Right atrium auricular region (tissue), 2 donors: ENCODE measurements around the gene CNTN4. TPM values are rescaled to one million over a fixed set of nuclear protein-coding genes. Genes with fewer than 3 reads are reported as not detected.

Source experiments
- DNase-seq: peaks from one replicate; pipeline ENCODE4 v3.0.0-alpha.2; 2019; ENCODE audit warnings: low spot score
- H3K27ac ChIP-seq, 2 donors: fragments of 200-600 bp; sonication (generic); 1 replicate in 1 of 2; 2 replicates in 1 of 2; pipeline ENCODE4 v1.5.1; 2016 to 2019
- H3K27me3 ChIP-seq, 2 donors: fragments of 200-600 bp; sonication (generic); one replicate each; pipeline versions ENCODE4 v1.5.1 to v1.6.0; 2017 to 2019
- H3K36me3 ChIP-seq: fragments of 200-600 bp; sonication (generic); one replicate; pipeline ENCODE4 v1.5.1; 2016
- H3K4me1 ChIP-seq, 2 donors: fragments of 200-600 bp; sonication (generic); one replicate each; pipeline versions ENCODE4 v1.5.1 to v1.6.0; 2017 to 2019
- H3K4me3 ChIP-seq, 2 donors: fragments of 200-600 bp; sonication (generic); 1 replicate in 1 of 2; 2 replicates in 1 of 2; pipeline ENCODE4 v1.5.1; 2017 to 2019; ENCODE audit warnings: mild to moderate bottlenecking in 1 of 2, moderate library complexity in 1 of 2
- H3K9me3 ChIP-seq, 2 donors: fragments of 200-600 bp; sonication (generic); one replicate each; pipeline ENCODE4 v1.5.1; 2019
- total RNA-seq, 2 donors: library from RNA; depleted of rRNA; stranded (reverse); fragments of >200 nt; gene quantifications; one replicate each; pipeline ENCODE4 v1.1.0, GENCODE V29; 2016
- TF ChIP-seq, protein P1 (sequence below), 2 donors: fragments of 200-600 bp; sonication (generic); IDR thresholded peaks; one replicate each; pipeline ENCODE4 v1.5.1; 2019; ENCODE audit warnings: antibody characterized with exemption in 2 of 2

Gene CNTN4
- total RNA-seq, 2 donors from 2014 or later: 5.3 to 5.7 TPM

DNA sequence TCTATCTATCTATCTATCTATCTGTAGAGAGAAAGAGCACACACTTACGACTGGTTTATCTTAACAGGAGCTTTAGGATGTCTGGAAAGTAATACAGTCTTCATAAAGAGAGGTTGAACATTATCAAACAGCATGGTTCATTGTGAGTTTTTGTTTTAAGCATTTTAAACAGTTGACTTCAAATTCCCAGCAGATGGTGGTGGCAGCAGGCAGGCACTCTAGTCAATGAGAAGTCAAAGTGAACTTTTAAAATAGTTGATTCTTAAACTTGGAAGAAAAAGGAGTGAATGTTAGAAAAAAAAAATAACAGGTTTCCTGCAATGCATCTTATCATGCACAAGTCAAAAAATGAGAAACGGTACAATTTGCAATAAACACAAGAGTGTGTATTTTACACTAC, 578.8 kb downstream of the CNTN4 start:
- DNase-seq: no peak
- no peaks in the 10 kb centered on the region for H3K4me1 ChIP-seq
- H3K9me3 ChIP-seq: no peaks in the 10 kb centered on the region
- H3K27ac ChIP-seq: no peak overlapping the region
- H3K4me3 ChIP-seq: no peak overlapping the region
- H3K36me3 ChIP-seq: no peaks in the 10 kb centered on the region
- H3K27me3 ChIP-seq: no peaks in the 10 kb centered on the region
- TF ChIP-seq, protein P1, sequence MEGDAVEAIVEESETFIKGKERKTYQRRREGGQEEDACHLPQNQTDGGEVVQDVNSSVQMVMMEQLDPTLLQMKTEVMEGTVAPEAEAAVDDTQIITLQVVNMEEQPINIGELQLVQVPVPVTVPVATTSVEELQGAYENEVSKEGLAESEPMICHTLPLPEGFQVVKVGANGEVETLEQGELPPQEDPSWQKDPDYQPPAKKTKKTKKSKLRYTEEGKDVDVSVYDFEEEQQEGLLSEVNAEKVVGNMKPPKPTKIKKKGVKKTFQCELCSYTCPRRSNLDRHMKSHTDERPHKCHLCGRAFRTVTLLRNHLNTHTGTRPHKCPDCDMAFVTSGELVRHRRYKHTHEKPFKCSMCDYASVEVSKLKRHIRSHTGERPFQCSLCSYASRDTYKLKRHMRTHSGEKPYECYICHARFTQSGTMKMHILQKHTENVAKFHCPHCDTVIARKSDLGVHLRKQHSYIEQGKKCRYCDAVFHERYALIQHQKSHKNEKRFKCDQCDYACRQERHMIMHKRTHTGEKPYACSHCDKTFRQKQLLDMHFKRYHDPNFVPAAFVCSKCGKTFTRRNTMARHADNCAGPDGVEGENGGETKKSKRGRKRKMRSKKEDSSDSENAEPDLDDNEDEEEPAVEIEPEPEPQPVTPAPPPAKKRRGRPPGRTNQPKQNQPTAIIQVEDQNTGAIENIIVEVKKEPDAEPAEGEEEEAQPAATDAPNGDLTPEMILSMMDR (IDR thresholded peaks at IDR 0.05): no peak

DNA sequence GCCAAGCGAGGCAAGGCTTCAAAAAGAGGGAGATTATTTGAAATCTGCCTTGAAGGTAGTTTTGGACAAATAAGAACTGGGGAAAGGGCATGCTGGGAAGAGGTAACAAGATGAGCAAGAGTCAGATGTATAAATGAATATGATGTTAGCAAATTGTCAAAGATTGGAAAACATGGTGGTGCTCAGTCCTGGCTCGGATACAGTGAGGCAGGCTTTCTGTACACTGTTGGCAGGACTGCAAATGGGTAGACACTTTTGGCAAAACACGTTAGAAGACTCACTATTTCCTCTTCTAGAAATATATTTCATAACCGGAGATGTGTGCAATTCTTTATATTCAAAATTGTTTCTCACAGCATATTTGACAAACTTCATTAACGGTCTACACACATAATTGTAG, 581.6 kb downstream of the CNTN4 start:
- no peaks in the 10 kb centered on the region for H3K36me3 ChIP-seq
- H3K27me3 ChIP-seq: no peaks in the 10 kb centered on the region
- no peak overlapping the region for H3K27ac ChIP-seq
- H3K9me3 ChIP-seq: no peaks in the 10 kb centered on the region
- H3K4me3 ChIP-seq: no peak overlapping the region
- TF ChIP-seq, protein P1 (IDR thresholded peaks at IDR 0.05): no peak
- no peaks in the 10 kb centered on the region for H3K4me1 ChIP-seq
- no peak for DNase-seq

DNA sequence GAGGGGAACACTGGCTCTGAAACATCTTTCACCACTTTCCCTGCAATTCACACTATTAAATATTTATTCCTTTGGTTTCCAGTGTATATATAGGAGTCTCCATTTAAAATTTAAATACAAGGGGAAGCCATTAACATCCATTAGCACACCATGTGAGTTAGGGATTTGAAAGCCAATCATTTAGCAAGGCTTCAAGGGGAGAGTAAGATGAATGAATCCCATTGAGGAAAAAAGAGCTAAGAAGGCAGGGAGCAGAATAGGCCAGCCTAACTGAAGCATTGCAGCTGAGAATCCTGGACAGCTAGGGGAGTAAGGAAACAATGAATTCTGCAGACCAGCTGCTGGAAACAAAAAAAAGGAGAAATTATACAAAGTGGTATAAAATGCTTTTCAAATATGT, 585.4 kb downstream of the CNTN4 start:
- H3K9me3 ChIP-seq: no peaks in the 10 kb centered on the region
- H3K4me1 ChIP-seq: no peaks in the 10 kb centered on the region
- H3K4me3 ChIP-seq: no peak overlapping the region
- DNase-seq: no peak
- H3K27ac ChIP-seq: no peak overlapping the region
- no peaks in the 10 kb centered on the region for H3K36me3 ChIP-seq
- H3K27me3 ChIP-seq: no peaks in the 10 kb centered on the region
- TF ChIP-seq, protein P1 (IDR thresholded peaks at IDR 0.05): no peak

DNA sequence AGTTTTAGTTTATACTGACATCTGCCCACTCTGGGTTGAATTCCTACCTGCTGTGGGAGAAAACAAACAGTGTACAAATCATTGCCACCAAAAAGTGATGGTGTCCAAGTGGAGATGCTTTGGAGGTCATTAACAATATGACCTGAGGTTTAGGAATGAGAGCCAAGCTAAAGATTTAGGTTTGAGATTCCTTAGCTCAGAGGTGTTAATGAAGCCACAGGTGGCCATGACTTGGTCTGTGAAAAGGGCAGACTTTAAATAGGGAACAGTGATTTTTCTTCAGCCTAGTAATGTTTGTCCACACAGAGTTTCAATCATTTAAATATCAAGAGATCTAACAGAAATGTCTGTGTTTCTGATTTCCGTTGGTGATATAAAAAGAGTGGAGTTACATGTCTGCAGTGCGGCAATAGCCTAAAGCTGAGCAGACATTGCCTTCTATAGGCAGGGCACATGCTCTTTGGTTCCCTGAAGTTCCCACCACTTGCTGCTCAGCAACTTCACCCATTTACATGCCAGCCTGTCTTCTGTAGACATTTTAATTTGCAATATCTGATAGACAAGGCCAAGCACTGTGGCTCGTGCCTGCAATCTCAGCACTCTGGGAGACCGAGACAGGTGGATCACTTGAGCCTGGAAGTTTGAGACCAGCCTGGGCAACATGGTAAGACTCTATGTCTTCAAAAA, 588.3 kb downstream of the CNTN4 start:
- H3K9me3 ChIP-seq: no peaks in the 10 kb centered on the region
- H3K4me1 ChIP-seq: no peaks in the 10 kb centered on the region
- TF ChIP-seq, protein P1 (IDR thresholded peaks at IDR 0.05): no peak
- H3K27ac ChIP-seq: no peak overlapping the region
- no peaks in the 10 kb centered on the region for H3K27me3 ChIP-seq
- no peak overlapping the region for H3K4me3 ChIP-seq
- H3K36me3 ChIP-seq: no peaks in the 10 kb centered on the region
- DNase-seq: no peak

DNA sequence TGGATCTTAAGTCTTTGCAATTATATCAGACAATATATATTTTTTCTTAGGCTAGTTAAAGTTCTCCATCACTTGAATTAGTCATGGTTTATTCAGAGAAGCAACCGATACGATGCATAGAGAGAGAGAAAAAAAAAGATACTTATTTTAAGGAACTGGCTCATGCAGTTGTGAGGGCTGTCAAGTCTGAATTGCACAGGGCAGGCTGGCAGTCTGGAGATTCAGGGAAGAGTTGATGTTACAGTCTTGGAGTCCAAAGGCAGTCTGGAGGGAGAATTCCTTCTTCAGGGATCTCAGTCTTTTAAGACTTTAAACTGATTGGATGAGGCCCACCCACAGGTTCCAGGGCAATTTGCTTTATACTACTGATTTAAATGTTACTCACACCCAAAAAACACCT, 598.9 kb downstream of the CNTN4 start:
- Histone ChIP-seq H3K4me1 (no peaks in the 10 kb centered on the region), H3K36me3 (no peaks in the 10 kb centered on the region), H3K9me3 (no peaks in the 10 kb centered on the region), H3K27me3 (no peaks in the 10 kb centered on the region), H3K27ac (no peak overlapping the region), H3K4me3 (no peak overlapping the region)
- no peak for DNase-seq
- TF ChIP-seq, protein P1 (IDR thresholded peaks at IDR 0.05): no peak

DNA sequence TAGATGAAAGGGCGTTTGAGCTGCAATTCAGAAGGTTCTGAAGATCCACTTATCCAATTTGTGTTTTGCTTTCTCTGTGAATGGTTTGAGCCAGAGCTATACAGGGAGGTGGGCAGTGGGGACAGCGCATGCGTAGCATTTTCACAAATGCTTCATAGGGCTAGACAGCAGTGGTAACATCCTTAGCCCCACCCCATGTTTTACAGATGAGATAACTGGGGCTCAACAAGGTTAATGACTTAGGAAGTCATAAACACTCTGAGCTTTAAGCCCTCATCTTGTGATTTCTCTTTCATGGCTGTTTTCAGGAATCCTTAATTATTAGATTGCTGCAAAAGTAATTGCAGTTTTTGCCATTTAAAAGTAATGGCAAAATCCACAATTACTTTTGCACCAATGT, 602.8 kb downstream of the CNTN4 start:
- TF ChIP-seq, protein P1 (IDR thresholded peaks at IDR 0.05): no peak
- H3K4me1 ChIP-seq: no peaks in the 10 kb centered on the region
- no peak for DNase-seq
- H3K9me3 ChIP-seq: no peaks in the 10 kb centered on the region
- no peaks in the 10 kb centered on the region for H3K27me3 ChIP-seq
- no peak overlapping the region for H3K4me3 ChIP-seq
- no peak overlapping the region for H3K27ac ChIP-seq
- H3K36me3 ChIP-seq: no peaks in the 10 kb centered on the region
